HG03354 (cell line): ENCODE results near the gene CYP26B1.

Source experiments
- ATAC-seq: cut with Tn5 transposase; IDR thresholded peaks from one replicate; pipeline ENCODE4 v1.9.1; 2021; ENCODE audit warnings: mild to moderate bottlenecking; ENCODE audit not compliant: unreplicated experiment, poor library complexity, severe bottlenecking

Gene CYP26B1

DNA sequence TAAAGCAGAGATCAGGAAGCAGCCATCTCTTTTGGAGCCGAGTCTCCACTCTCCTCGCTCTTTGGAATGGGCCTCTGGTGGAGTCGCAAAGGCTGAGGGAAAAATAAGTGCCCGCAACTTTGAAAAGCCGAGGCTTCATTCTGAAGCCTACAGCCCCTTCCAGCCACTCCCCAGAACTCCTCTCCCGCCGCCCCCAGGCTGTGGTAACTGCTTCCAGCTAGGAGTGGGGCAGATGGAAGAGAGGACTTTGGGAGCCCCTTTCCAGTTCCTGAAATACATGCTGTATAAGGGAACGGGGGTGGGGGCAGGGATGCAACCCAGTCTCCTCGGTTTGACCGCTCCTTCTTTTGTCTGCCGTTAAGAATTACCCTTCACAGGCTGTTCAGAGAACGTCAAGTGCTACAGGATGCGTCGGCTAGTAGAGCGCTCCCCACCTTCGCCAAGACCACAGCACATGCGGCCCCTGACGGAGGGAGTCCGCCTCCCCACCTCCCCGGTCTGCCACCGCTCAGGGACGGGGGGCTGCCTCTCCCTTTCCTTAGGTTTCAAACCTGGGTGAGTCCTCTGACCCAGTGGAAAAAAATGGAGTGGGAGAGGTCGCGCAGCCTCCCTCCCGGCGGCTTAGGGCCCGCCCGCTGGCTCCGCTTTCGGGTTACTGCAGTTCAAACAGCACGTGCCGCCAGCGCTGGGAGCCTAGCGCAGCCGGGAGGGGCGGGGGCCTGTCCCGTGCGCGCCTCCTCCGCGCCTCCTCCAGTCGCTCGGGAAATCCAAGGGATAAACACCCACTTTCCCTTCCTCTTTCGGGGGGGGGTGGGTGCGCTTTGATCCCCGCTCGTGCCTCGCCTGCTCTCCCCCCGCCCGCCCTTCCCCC, 4.9 kb downstream of the CYP26B1 start:
- ATAC-seq: no peak

DNA sequence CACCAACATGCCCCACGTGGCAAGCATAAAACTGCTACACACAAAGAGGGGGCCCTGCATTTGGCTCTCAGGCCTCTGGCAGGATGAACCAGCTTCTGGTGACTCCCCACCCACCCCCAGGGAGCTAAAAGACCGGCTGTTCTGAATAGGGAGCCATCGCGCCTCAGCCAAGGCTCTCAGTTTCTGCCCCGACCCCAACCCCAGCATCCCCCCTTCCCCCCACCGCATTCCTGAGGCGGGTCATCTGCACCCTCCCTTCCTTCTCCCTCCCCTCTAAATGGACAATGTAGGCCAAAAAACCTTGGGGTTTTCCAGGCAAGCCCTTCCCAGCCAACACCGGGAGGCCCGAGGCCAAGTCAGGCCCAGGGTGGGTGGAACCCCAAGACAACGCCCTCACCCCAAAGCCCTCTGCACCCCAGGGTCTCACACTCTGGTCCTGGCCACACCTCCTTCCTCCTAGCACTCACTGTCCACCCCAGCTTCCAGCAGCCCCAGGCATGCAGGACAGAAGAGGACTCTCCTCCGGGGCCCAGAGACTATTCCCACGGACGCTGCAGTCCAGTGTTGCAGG, 5.7 kb downstream of the CYP26B1 start:
- ATAC-seq: no peak

DNA sequence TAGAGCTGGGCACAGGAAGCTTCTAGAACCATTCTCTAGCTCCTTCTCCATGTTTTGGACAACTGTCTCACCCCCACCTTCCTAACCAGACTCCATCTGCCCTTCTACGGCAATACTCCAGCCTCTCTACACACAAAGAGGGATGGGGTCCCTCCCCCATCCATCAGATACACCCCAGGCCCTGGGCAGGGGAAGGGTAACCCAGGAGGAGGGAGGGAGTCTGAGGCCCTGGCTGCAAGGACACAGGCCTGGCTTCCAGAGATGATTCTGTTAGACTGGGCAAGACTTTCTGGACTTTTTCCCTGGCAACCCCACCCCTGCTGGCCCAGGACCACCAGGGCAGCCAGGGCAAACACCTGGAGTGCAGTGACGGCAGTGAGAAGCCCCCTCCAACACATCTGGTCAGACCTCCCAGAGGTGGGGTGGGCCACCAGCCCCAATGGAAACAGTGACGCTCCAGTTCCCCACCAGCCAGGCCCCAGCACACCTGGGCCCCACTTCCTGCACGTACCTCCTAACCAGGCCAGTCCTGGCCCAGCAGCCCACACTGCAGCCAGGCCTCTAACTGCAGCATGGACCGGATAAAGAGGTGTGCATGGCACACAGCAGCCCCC, 6.5 kb downstream of the CYP26B1 start:
- ATAC-seq: no peak

DNA sequence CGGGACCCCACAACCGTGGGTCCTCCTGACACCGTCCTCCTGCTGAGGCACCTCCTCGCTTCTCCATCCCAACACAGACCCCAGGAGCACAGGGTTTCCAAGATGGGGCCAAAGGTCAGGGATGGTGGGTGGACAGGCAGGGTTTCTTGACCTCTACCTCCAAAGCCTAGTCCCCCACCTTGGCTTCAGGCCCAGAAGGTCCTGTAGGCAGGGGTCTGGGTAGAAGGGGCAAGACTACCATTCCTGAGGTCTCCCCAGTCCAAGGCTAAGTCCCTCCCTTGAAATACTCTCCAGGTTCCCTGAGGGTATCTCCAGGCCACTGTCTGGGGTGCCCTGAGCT, 7.1 kb downstream of the CYP26B1 start:
- no peak for ATAC-seq

DNA sequence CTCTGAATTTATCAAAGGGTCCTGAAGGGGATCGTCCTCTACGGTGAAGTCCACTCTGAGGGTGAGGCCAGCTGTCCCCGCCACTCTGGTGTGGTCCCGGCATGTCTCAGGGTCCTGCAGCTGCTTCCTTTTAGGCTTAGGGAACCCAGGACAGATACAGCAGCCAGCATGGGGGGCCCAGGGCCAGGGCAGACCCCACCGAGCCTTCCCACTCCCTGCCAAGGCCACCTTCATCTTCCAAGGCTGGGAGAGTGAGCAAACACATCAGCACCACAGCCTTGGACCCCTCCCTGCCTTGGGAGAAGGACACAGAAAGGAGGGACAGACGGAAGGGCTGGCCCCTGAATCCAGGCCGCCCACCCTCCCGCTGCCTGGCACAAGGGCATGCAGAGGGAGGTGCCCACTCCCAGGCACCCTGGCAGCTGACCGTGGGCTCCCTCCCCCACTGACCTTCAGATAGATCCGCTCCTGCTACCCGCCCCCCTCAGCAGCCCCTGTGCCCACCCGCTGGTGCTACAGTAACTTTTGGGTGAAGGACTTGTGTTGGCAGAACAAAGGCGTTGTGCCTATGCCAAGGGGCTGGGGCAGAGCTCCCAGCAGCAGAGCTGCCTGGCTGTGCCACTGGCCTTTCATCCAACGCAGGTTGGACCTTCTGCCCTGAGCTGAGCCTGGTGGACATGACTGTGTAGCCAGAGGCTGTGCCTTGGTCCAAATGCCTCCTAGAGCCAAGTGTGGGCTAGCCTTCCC, 7.6 kb downstream of the CYP26B1 start:
- ATAC-seq: no peak

DNA sequence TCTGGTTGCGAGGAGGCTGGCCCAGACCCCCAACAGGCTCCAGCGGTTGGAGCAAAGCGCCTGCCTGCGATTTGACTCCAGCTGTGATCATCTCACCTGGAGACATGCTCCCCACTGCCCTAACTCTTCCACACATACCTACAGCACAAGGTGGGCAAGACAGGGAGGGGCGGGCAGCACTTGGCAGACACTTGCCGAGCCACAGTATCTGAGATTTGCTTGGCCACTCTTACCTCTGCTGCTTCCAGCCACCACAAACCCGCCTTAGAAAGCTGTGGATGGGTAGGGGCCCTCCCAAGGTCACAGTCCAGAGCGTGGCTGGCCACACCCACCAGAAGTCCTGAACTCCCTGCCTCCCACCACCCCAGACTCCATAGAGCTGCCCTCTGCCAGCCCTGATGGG, 8.2 kb downstream of the CYP26B1 start:
- no peak for ATAC-seq

DNA sequence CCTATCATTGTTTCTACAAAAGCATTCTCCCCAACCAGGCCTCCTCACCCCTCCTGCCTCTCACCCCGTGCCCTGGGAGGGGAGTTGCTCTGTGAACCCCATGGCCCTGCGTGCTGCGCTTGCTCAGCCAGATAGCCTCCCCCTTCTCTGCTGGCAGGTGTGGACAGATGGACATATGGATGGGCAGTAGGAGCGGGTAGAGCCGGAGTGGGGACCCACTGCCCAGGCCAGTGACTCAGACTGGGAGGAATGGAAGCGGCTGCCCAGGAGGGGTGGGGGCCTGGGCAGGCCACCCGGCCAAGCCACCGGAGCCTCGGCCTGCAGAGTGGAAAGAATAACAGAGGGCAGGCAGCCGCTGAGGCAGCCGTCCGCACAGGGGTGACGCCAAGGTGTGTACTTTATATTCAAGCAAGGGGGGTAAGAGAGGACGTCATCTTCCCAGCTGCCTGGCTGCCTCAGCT, 8.7 kb downstream of the CYP26B1 start:
- ATAC-seq: no peak

DNA sequence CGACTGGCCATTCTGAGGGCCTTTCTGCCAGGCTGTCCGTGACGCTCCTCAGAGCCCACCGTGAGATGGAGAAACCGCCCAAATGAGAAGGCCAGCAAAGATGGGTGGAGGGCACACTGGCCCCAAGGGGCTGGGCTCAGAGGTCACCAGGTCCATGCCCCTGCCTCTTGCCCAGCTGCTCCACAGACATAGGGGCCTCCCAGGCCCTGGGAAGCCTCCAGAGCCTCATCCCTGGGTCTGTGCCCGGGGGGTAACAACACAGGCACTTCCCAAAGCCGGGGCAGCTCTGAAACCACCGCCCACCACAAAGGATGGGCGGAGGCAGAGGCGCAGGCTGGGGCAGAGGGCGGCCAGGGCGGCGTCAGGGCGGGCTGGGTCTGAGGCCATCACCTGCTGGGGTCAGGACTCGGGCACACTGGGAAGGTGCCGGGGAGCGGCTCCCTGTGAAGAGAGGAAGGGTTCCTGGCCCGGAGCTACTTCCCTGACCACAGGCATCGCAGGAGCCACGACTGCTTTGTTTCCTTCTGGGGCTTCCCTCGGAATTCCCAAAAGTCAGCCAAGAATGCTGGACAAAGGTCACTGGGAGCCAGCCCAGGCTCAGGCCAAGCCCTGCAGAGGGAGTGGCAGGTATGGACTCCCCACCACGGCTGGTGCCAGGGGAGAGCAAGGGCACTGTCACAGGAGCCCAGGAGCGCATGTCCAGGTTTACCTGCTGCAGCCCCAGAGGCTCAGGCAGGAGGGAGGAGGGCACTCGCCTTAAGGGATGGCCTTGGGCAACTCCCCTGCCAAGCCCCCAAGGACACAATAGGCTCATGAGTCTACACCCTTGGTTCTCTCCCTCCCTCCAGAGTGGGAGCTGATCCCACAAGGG, 9.4 kb downstream of the CYP26B1 start:
- no peak for ATAC-seq

DNA sequence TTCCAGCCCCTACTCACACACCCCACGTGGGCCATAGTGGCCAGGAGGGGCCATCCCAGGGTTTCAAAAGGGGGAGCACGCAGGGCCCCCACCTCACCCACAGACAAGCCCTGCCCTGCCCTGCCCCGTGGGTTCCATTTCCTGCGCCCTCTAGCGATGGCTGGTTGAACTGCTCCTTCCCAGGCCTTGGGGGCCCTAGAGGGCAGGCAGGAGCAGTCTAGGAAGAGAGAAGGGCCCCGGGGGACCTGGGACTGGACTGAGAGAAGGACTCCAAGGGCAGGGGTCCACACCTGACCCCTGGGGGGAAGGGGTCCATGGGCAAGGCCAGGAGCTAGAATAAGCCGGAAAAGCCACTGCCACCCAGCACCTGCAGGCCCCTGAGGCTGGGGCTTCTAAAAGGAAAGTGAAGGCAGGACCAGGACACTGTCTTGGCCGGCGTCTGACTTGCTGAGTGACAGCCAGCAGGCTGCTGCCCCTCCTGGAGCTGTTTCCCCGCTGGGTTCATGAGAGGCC, 10.1 kb downstream of the CYP26B1 start:
- peak; percentile 87 for ATAC-seq

DNA sequence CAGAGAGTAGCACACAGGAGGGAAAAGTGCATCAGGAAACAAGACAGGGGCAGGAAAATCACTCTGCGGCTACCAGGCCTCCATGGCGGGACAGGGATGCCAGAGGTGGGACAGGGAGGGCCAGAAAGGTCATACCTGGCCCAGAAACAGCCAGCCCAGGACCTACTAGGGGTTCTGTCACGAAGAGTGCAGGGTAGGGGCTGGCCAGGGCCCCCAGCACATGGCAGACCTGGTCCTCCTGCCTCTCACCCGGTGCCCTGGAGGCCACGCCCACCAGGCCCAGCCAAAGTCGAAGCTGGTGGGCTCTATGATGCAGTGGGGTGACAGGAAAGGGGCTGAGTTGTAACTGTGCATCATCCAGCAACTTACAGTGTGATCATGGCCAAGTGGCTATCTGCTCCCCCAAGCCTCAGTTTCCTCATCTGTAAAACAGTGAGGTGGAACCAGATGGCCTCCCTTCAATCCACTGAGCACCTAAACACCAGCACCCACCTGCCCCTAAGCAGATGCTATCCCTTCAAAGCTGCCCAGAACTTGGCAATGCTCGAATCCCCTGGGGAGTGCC, 10.6 kb downstream of the CYP26B1 start:
- ATAC-seq: peak; percentile 33

DNA sequence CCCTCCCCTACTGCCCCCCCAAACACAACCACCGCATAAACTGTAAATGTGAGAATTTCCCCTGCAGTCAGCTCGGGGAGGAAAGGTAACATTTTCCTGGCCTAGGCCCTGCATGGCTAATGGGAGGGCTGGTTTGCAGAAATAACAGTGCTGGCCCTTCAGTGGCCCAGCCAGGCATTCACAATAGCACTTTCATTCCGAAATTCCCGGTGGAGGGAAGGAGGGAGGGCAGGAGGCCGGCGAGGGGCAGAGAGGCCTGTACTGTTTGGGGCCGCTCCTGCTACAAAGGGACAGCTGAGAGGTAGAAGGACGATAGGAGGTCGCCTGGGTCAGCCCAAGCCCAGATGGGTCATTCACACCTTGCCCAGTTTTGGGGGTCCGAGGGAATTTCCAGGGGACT, 11.3 kb downstream of the CYP26B1 start:
- ATAC-seq: no peak

DNA sequence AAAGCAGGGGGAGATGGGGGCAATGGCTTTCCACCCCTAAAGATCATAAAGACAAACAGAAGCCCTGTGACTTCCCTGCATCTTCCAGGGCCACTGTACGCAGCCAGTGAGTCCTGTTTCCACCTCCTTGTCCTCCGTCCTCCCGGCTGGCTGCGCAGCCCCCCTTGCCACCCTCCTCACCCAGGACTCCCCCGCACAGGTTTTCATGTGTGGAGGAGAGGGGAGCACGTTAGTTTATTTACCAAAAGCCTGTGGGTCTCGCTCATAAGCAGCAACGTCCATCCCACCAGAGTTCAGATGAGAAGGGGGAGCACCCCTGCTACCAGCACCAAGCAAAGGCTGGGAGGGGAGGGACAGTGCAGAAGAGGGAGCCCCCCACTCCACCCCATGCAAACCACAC, 11.7 kb downstream of the CYP26B1 start:
- ATAC-seq: no peak

DNA sequence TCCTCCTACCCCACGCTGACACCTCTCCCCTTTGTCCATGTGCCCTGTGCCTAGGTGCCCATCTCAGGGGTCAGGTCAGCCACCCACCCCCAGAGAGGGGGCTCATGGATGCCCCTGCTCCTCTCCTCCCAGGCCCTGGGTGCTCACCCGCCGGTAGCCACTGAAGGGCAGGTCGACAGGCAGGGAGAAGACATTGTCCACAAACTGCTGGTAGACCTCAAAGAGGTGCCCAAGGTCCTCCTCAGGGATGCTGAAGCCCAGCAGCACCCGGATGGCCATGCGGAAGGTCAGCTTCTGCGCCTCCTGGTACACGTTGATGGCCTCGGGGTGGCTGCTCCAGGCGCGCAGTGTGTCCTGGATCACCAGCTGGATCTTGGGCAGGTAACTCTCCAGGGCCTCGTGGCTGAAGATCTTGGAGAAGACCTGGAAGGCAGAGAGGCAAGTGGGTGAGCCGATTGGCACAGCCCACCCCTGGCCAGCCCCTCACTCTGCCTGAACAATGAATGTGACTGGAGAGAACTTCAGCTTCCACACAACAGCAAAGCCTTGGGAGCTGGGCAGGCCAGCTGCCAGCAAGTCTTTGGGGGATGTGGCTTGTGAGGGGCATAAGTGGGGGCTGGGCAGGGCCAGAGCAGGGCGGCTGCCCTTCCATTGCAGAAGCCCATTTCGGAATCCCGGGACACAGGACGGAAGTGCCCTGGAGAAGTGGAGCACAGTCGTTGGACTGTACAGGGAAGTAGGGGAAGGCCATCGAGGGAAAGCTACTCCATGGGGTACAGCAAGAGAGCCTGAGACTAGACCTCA, 12.5 kb downstream of the CYP26B1 start:
- no peak for ATAC-seq

DNA sequence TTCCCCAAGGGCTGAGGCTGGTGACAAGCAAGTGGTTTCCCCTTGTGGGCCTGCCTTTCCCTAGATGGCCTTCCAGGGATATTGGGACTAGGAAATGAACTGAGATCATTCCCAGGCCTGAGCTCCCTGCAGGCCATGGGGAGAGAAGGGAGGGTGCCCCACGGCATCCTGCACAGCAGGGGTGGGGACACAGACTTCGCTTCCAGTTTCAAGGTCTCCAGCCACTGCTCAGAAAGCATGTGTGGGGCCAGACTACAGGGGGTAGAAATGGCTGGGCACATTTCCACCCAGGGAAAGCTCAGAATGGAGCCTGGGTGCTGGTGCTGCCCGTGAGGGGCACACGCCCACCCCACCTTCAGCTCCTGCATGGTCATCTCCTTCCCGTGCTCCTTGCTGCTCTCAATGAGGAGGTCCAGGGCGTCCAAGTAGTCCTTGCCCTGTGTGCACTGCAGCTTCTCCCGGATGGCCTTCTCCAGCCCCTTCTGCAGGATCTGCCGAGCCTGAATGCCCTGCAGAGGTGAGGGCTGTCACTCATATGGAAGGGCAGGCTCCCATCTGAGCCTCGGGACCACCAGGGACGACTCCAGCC, 13.2 kb downstream of the CYP26B1 start:
- no peak for ATAC-seq

DNA sequence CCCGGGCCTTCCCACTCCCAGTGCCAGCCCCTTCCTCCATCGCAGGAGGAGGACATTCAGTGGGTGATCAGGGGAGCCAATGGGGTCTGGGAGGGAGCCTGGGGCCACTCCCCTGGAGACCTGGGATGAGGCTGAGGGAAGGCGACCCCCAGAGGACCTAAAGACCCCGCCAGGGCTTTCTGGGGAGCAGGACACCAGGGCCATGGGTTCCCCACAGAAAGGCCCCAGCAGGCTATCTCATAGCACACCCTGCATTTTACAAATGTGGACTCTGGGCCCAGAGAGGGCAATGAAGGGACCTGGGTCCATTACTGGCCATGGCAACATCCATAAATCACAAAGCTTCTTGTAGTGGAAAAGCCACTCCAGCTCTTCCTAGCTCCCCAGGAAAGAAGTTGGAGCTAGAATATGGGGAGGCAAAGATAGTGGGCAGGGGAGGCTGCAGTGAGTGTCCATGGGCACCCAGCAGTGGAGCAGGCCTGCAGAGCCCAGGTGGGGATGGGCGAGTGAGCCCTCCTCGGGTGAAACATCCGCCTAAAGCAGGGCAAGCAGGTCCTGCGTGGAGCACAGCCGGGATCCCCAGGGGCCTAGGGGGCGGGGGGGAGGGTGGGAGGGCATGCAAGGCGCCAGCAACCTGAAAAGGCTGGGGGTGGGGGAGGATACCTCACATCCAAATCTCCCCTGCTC, 13.8 kb downstream of the CYP26B1 start:
- ATAC-seq: no peak

DNA sequence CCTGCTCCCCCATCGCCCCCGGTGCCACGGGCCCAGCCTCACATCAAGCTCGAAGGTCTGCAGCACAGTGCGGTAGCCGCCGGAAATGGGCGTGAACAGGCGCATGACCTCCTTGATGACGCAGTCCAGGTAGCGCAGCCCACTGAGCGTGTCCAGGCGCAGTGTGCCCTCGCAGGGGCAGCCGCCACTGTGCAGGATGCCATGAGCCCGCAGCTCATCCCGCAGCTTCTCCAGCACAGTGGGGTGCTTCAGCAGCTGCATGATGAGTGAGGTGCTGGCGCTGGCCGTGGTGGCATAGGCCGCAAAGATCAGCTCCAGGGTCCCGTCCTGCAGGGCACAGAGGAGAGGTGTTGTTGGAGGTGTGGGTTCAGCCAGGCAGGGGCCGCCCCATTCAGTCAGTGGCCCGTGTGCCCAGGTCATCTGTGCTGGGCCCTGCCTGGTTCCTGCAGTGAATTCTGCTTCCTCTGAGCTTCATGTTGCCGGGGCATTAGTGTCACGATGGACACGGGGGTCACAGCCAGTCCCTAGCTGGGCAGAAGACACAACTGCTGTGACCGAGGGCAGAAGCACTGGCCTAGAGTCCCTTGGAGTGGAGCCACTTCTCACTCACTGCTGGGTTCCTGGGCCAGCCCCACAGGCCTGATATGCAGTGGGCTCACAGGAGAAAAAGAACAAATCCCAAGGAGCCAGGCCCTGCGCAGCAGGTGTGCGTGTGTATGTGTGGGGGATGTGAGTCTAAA, 14.5 kb downstream of the CYP26B1 start:
- ATAC-seq: no peak
